ENCODE data around the gene PRPF6. TPM values are rescaled to one million over a fixed set of nuclear protein-coding genes. Genes with fewer than 3 reads are reported as not detected.

Gene PRPF6
- total and polyA plus RNA-seq, 8 donors, result 49.8 to 85.4 (median 80.3) TPM

GRCh38 chr20:63934271-63935068 is 46.5 kb upstream of the PRPF6 start:
- DNase-seq, result no peak
- Histone ChIP-seq H3K36me3 (peaks cover 0 to 100% of the 10 kb centered on the region in 2 donors), H3K27me3 (no peaks in the 10 kb centered on the region), H3K9me3 (no peaks in the 10 kb centered on the region), H3K4me1 (peaks cover 0 to 8% of the 10 kb centered on the region in 2 donors), H3K4me3 (no peak overlapping the region), H3K27ac (no peak overlapping the region)
- no peak for ATAC-seq
- intact Hi-C loops (cut with DNase I), result no loop called here
- TF ChIP-seq, protein P1, sequence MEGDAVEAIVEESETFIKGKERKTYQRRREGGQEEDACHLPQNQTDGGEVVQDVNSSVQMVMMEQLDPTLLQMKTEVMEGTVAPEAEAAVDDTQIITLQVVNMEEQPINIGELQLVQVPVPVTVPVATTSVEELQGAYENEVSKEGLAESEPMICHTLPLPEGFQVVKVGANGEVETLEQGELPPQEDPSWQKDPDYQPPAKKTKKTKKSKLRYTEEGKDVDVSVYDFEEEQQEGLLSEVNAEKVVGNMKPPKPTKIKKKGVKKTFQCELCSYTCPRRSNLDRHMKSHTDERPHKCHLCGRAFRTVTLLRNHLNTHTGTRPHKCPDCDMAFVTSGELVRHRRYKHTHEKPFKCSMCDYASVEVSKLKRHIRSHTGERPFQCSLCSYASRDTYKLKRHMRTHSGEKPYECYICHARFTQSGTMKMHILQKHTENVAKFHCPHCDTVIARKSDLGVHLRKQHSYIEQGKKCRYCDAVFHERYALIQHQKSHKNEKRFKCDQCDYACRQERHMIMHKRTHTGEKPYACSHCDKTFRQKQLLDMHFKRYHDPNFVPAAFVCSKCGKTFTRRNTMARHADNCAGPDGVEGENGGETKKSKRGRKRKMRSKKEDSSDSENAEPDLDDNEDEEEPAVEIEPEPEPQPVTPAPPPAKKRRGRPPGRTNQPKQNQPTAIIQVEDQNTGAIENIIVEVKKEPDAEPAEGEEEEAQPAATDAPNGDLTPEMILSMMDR (IDR thresholded peaks at IDR 0.05), result no peak

DNA sequence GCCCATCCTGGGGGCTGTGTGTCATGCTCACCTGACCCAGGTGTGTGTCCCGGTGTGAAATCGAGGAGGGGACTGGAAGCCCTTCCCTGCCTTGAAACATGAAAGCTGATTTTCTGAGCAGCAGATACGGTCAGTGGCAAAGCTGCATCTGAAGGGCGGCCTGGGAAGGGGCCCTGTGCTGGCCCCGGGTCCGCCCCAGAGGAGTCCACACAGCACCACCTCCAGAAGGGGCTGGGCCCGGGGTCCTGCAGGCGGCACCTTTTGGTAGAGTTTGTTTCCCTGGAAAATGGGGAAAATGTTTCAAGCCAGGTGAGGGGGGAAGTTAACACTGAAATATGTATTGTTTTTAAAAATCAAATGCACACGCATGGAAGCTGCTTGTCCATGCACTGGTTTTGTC is 45.5 kb upstream of the PRPF6 start:
- H3K27ac ChIP-seq, result no peak overlapping the region
- no peaks in the 10 kb centered on the region for H3K9me3 ChIP-seq
- no peak overlapping the region for H3K4me3 ChIP-seq
- ATAC-seq, result no peak
- H3K36me3 ChIP-seq, result peaks cover 0 to 100% of the 10 kb centered on the region in 2 donors
- peaks cover 0 to 10% of the 10 kb centered on the region in 2 donors for H3K4me1 ChIP-seq
- DNase-seq, result no peak
- intact Hi-C loops (cut with DNase I), result no loop called here
- TF ChIP-seq, protein P1 (IDR thresholded peaks at IDR 0.05), result no peak
- H3K27me3 ChIP-seq, result no peaks in the 10 kb centered on the region

- Histone ChIP-seq H3K4me1 (peaks cover 0 to 25% of the 10 kb centered on the region in 2 donors), H3K4me3 (no peak overlapping the region), H3K27ac (no peak overlapping the region), H3K27me3 (no peaks in the 10 kb centered on the region), H3K36me3 (peaks cover 0 to 87% of the 10 kb centered on the region in 2 donors), H3K9me3 (no peaks in the 10 kb centered on the region)
- no peak for ATAC-seq
- intact Hi-C loops (cut with DNase I), result no loop called here
- TF ChIP-seq, protein P1 (IDR thresholded peaks at IDR 0.05), result no peak
- no peak for DNase-seq
Measured at GRCh38 chr20:63937596-63937995, 43.3 kb upstream of the PRPF6 start.

GRCh38 chr20:63939061-63939935 is 41.6 kb upstream of the PRPF6 start:
- Histone ChIP-seq H3K27me3 (no peaks in the 10 kb centered on the region), H3K36me3 (peaks cover 0 to 87% of the 10 kb centered on the region in 2 donors), H3K9me3 (no peaks in the 10 kb centered on the region), H3K4me3 (no peak overlapping the region), H3K4me1 (peaks cover 0 to 38% of the 10 kb centered on the region in 2 donors), H3K27ac (no peak overlapping the region)
- peak in 1 of 4 donors; percentile 72 for DNase-seq
- TF ChIP-seq, protein P1 (IDR thresholded peaks at IDR 0.05), result no peak
- ATAC-seq, result no peak
- intact Hi-C loops (cut with DNase I), result no loop called here

DNA sequence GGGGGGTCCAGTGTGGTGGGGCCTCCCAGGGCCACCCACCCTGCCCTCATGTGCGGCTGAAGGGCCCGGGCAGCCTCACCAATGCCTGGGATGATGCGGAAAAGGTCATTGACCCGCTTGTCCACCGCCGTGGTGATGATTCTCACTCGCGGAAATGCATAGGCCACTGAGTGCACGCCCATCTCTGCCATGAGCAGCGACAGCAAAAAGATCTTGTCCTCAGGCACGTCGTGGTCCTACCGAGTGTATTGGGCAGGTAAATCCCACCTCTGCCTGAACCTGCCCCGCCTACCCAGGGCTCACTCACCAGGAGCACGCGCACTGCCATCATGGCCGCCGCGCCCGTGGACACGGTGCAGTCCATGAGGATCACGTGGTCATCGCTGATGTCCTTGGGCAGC is 40.9 kb upstream of the PRPF6 start:
- TF ChIP-seq, protein P1 (IDR thresholded peaks at IDR 0.05), result no peak
- ATAC-seq (no peak), DNase-seq (peak in 1 of 4 donors; percentile 52)
- Histone ChIP-seq H3K4me3 (no peak overlapping the region), H3K9me3 (no peaks in the 10 kb centered on the region), H3K36me3 (peaks cover 0 to 87% of the 10 kb centered on the region in 2 donors), H3K4me1 (peaks cover 0 to 38% of the 10 kb centered on the region in 2 donors), H3K27me3 (no peaks in the 10 kb centered on the region), H3K27ac (no peak overlapping the region)
- intact Hi-C loops (cut with DNase I), result no loop called here
